Tibial artery (tissue), 4 donors: ENCODE data around the gene HSPA1B.
"Not testable (repeated sequence)": the region's sequence is repeated elsewhere in the genome, so short reads cannot be mapped to it uniquely, and the experiment has no call there.

Experiments used
- DNase-seq, 2 donors: peaks; one replicate each; pipeline ENCODE4 v3.0.0-alpha.2; 2019
- H3K27ac ChIP-seq, 2 donors: fragments of 200-600 bp; sonication (generic) in 1 of 2; 1 replicate in 1 of 2; 2 replicates in 1 of 2; pipeline ENCODE4 v1.5.1; 2018 to 2019; ENCODE audit warnings: mild to moderate bottlenecking in 1 of 2
- H3K27me3 ChIP-seq, 2 donors: fragments of 200-600 bp; sonication (generic) in 1 of 2; one replicate each; pipeline versions ENCODE4 v1.5.1 to v1.6.0; 2016 to 2019
- H3K36me3 ChIP-seq, 3 donors: fragments of 200-600 bp; sonication (generic) in 2 of 3; one replicate each; pipeline ENCODE4 v1.5.1; 2016 to 2019; ENCODE audit warnings: mild to moderate bottlenecking in 2 of 3
- H3K4me1 ChIP-seq, 4 donors: fragments of 200-600 bp; sonication (generic) in 2 of 4; 1 replicate in 3 of 4; 2 replicates in 1 of 4; pipeline ENCODE4 v1.5.1; 2016 to 2019
- H3K4me3 ChIP-seq, 2 donors: fragments of 200-600 bp; sonication (generic) in 1 of 2; 1 replicate in 1 of 2; 2 replicates in 1 of 2; pipeline ENCODE4 v1.5.1; 2018 to 2019; ENCODE audit warnings: mild to moderate bottlenecking in 2 of 2
- H3K9me3 ChIP-seq, 3 donors: fragments of 200-600 bp; sonication (generic) in 1 of 3; one replicate each; pipeline ENCODE4 v1.5.1; 2016 to 2019
- CTCF ChIP-seq, 2 experiments: fragments of 200-600 bp in 1 of 2; fragments of 450-650 bp in 1 of 2; IDR thresholded peaks; one replicate each; pipeline ENCODE4 v1.5.1; 2017 to 2019; ENCODE audit warnings: antibody characterized with exemption in 2 of 2, mild to moderate bottlenecking in 1 of 2, moderate library complexity in 1 of 2
- intact Hi-C: fragments of 100-400 bp; cut with DNase I; formaldehyde crosslinking; loops from one replicate; pipeline ENCODE4 v1.15.0; 2023; ENCODE audit warnings: low total_unique reads

Gene HSPA1B

GRCh38 chr6:31836474-31837368, 9.2 kb downstream of the HSPA1B start:
- H3K27ac ChIP-seq: peak overlapping the region; percentile 87 to 88
- H3K36me3 ChIP-seq: peaks cover 40 to 49% (median 48%) of the 10 kb centered on the region in 3 donors
- H3K4me1 ChIP-seq: peaks cover 0 to 45% (median 41%) of the 10 kb centered on the region in 4 donors
- no peak for DNase-seq
- TF ChIP-seq CTCF (IDR thresholded peaks at IDR 0.05): no peak
- no peaks in the 10 kb centered on the region for H3K9me3 ChIP-seq
- no peaks in the 10 kb centered on the region for H3K27me3 ChIP-seq
- peak overlapping the region; percentile 70 to 88 for H3K4me3 ChIP-seq
- intact Hi-C loops: loop anchor here (5.0 to 10.0 kb wide), 2 partner anchors 112 to 169 kb away; partner anchors contain the start of genes CSNK2B, DDAH2, LY6G5B and LY6G6C

GRCh38 chr6:31837369-31838113, 10.0 kb downstream of the HSPA1B start:
- H3K9me3 ChIP-seq: no peaks in the 10 kb centered on the region
- H3K4me3 ChIP-seq: peak overlapping the region in 1 of 2 donors; percentile 88
- peaks cover 40 to 50% (median 48%) of the 10 kb centered on the region in 3 donors for H3K36me3 ChIP-seq
- DNase-seq: no peak
- intact Hi-C loops: loop anchor here (5.0 to 10.0 kb wide), 2 partner anchors 113 to 170 kb away; partner anchors contain the start of genes CSNK2B, DDAH2, LY6G5B and LY6G6C
- peak overlapping the region; percentile 87 to 88 for H3K27ac ChIP-seq
- H3K4me1 ChIP-seq: peaks cover 0 to 43% (median 37%) of the 10 kb centered on the region in 4 donors
- TF ChIP-seq CTCF (IDR thresholded peaks at IDR 0.05): no peak
- no peaks in the 10 kb centered on the region for H3K27me3 ChIP-seq

- not testable (repeated sequence) for H3K9me3 ChIP-seq, H3K27me3 ChIP-seq, H3K4me3 ChIP-seq, DNase-seq, H3K27ac ChIP-seq
- intact Hi-C loops: loop anchor here (5.0 to 10.0 kb wide), 2 partner anchors 113 to 171 kb away; partner anchors contain the start of genes CSNK2B, DDAH2, LY6G5B and LY6G6C
- H3K36me3 ChIP-seq: peaks cover 40 to 54% (median 48%) of the 10 kb centered on the region in 3 donors
- peaks cover 0 to 43% (median 36%) of the 10 kb centered on the region in 4 donors for H3K4me1 ChIP-seq
These were observed 10.6 kb downstream of the HSPA1B start for GRCh38 chr6:31838114-31838553.

- Histone ChIP-seq H3K4me3 (no peak overlapping the region), H3K36me3 (peaks cover 40 to 59% (median 48%) of the 10 kb centered on the region in 3 donors), H3K27me3 (no peaks in the 10 kb centered on the region), H3K4me1 (peaks cover 0 to 37% (median 33%) of the 10 kb centered on the region in 4 donors), H3K9me3 (no peaks in the 10 kb centered on the region), H3K27ac (no peak overlapping the region)
- no peak for TF ChIP-seq CTCF (IDR thresholded peaks at IDR 0.05)
- DNase-seq: no peak
- intact Hi-C loops: loop anchor here (5.0 to 10.0 kb wide), 2 partner anchors 114 to 172 kb away; partner anchors contain the start of genes CSNK2B, DDAH2, LY6G5B and LY6G6C
These were observed 11.4 kb downstream of the HSPA1B start for GRCh38 chr6:31838968-31839367.

- H3K9me3 ChIP-seq, DNase-seq, H3K27me3 ChIP-seq, H3K4me3 ChIP-seq, H3K27ac ChIP-seq: not testable (repeated sequence)
- Histone ChIP-seq H3K36me3 (peaks cover 40 to 63% (median 48%) of the 10 kb centered on the region in 3 donors), H3K4me1 (peaks cover 0 to 35% (median 31%) of the 10 kb centered on the region in 4 donors)
- intact Hi-C loops: loop anchor here (5.0 to 10.0 kb wide), 2 partner anchors 115 to 172 kb away; partner anchors contain the start of genes CSNK2B, DDAH2, LY6G5B and LY6G6C
These were observed 12.2 kb downstream of the HSPA1B start for GRCh38 chr6:31839779-31840126.

GRCh38 chr6:31842053-31842452, 14.5 kb downstream of the HSPA1B start:
- Histone ChIP-seq H3K9me3 (no peaks in the 10 kb centered on the region), H3K4me3 (no peak overlapping the region), H3K36me3 (peaks cover 35 to 61% (median 48%) of the 10 kb centered on the region in 3 donors), H3K27ac (no peak overlapping the region), H3K4me1 (peaks cover 0 to 17% (median 16%) of the 10 kb centered on the region in 4 donors), H3K27me3 (no peaks in the 10 kb centered on the region)
- DNase-seq: no peak
- TF ChIP-seq CTCF (IDR thresholded peaks at IDR 0.05): no peak
- intact Hi-C loops: no loop called here
